Gastroesophageal sphincter (tissue), 3 donors: ENCODE data around the gene NNMT.

Experiments used
- CTCF ChIP-seq, 4 experiments: fragments of 200-600 bp in 2 of 4; fragments of 450-650 bp in 2 of 4; sonication (generic) in 1 of 4; IDR thresholded peaks; one replicate each; pipeline ENCODE4 v1.5.1; 2017 to 2019; ENCODE audit warnings: antibody characterized with exemption in 4 of 4, mild to moderate bottlenecking in 2 of 4, moderate library complexity in 2 of 4
- POLR2A ChIP-seq, 2 donors: fragments of 450-650 bp; IDR thresholded peaks; one replicate each; pipeline ENCODE4 v1.6.1; 2017; ENCODE audit warnings: antibody characterized with exemption in 2 of 2, mild to moderate bottlenecking in 2 of 2, moderate library complexity in 1 of 2

DNA sequence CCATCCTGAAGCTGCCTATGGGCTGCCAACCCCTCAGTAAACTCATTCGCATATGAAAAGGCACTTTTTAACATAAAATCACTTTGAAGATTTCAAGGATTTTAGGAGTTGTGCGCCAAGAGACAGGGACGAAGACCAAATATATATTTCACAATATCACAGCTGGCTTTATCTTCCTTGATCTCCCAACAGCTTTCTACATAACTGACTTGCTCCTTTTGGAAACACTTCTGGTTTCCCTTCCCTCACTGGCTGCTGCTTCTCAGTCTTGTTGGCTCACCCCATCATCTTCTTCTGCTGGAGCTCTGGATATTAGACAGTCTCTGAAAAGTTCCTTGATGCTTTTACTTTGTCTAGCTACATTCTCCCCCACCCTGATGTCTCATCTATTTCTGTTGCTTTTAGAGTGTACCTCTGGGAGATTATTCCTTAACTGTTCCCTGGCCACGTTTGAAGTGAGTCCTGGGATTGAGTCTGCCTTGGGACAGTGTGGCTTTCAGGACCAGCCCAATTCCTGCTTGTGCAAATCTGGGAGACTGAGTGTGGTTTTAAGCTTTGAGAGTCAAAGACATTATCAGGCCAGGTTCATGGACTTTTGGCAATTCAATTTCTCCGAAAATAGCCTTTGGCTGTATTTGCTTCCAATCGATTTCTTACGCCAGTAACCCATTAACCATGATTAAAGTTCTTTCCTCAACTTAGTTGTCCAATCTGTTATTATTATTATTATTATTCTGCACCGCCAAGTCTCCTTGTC, 30.9 kb upstream of the NNMT start:
- no peak for TF ChIP-seq POLR2A (IDR thresholded peaks at IDR 0.05)
- TF ChIP-seq CTCF (IDR thresholded peaks at IDR 0.05), result no peak
